HepG2 (cell line): Measurements from ENCODE around the gene DUS1L. TPM values are rescaled to one million over a fixed set of nuclear protein-coding genes. Genes with fewer than 3 reads are reported as not detected.
A peak's percentile ranks its signal among the peaks of the same experiment; 100 is the strongest.

ENCODE experiments used
- BRD4 ChIP-seq: sonication (generic); formaldehyde crosslinking; IDR thresholded peaks from 2 replicates; pipeline ENCODE4 v1.4.0; 2020; ENCODE audit warnings: missing genetic modification reagents
- CAMTA2 ChIP-seq: sonication (generic); formaldehyde crosslinking; IDR thresholded peaks from 2 replicates; pipeline ENCODE4 v1.4.0; 2020; ENCODE audit warnings: mild to moderate bottlenecking, missing genetic modification reagents, borderline replicate concordance
- KAT7 ChIP-seq: IDR thresholded peaks from 2 replicates; pipeline ENCODE4 v1.6.1; 2018; ENCODE audit warnings: borderline replicate concordance, missing compliant biosample characterization
- MYC ChIP-seq: sonication (generic); formaldehyde crosslinking; IDR thresholded peaks from 2 replicates; pipeline ENCODE4 v1.9.0; 2021; ENCODE audit warnings: missing genetic modification reagents, borderline replicate concordance
- POLR2A ChIP-seq, 2 experiments: IDR thresholded peaks; 2 replicates each; pipeline ENCODE4 v1.6.1; 2011; ENCODE audit warnings: low read depth in 2 of 2, low read length in 2 of 2, mild to moderate bottlenecking in 1 of 2, moderate library complexity in 1 of 2; ENCODE audit not compliant: insufficient read depth in 1 of 2
- TBX2 ChIP-seq: sonication (generic); formaldehyde crosslinking; IDR thresholded peaks from 2 replicates; pipeline ENCODE4 v1.5.0; 2020; ENCODE audit warnings: missing genetic modification reagents, mild to moderate bottlenecking, borderline replicate concordance
- THYN1 ChIP-seq: sonication (generic); formaldehyde crosslinking; IDR thresholded peaks from 2 replicates; pipeline ENCODE4 v1.8.1; 2023; ENCODE audit warnings: low read depth, mild to moderate bottlenecking, moderate library complexity, missing genetic modification reagents, borderline replicate concordance
- TP53 ChIP-seq: sonication (generic); formaldehyde crosslinking; conservative IDR thresholded peaks from 2 replicates; pipeline ENCODE4 v1.4.0; 2020; ENCODE audit warnings: missing genetic modification reagents
- ZFP41 ChIP-seq: sonication (generic); formaldehyde crosslinking; IDR thresholded peaks from 2 replicates; pipeline ENCODE4 v1.4.0; 2020; ENCODE audit warnings: mild to moderate bottlenecking, missing genetic modification reagents, borderline replicate concordance
- ZFYVE20 ChIP-seq: sonication (generic); formaldehyde crosslinking; IDR thresholded peaks from 2 replicates; pipeline ENCODE4 v1.8.0; 2023; ENCODE audit warnings: low read depth, mild to moderate bottlenecking, moderate library complexity, missing genetic modification reagents, borderline replicate concordance
- ZNF260 ChIP-seq: sonication (generic); formaldehyde crosslinking; IDR thresholded peaks from 2 replicates; pipeline ENCODE4 v1.4.0; 2020; ENCODE audit warnings: missing genetic modification reagents, low read depth, mild to moderate bottlenecking, borderline replicate concordance
- ZNF33B ChIP-seq: sonication (generic); formaldehyde crosslinking; IDR thresholded peaks from 2 replicates; pipeline ENCODE4 v1.5.1; 2020; ENCODE audit warnings: mild to moderate bottlenecking, missing genetic modification reagents
- ZNF709 ChIP-seq: sonication (generic); formaldehyde crosslinking; IDR thresholded peaks from 2 replicates; pipeline ENCODE4 v1.5.0; 2020; ENCODE audit warnings: mild to moderate bottlenecking, missing genetic modification reagents
- ZNF850 ChIP-seq: sonication (generic); formaldehyde crosslinking; conservative IDR thresholded peaks from 2 replicates; pipeline ENCODE4 v1.9.0; 2021; ENCODE audit warnings: mild to moderate bottlenecking, missing genetic modification reagents
- polyA plus RNA-seq, 8 experiments: library from polyadenylated mRNA; depleted of rRNA in 3 of 8; stranded (reverse) in 7 of 8; unstranded in 1 of 8; fragments of >200 nt; fragmentation: Illumina TruSeq in 4 of 8; extraction: Trizol in 4 of 8; gene quantifications; 2 replicates each; pipeline versions ENCODE4 v1.2.1 to v1.2.3, GENCODE V29; 2011 to 2016; ENCODE audit warnings: low read depth in 4 of 8, missing spikeins in 1 of 8, mixed read lengths in 1 of 8; ENCODE audit not compliant: insufficient read depth in 1 of 8
- total RNA-seq, 5 experiments: library from RNA; depleted of rRNA; stranded (reverse); fragments of >200 nt; fragmentation: Illumina TruSeq; extraction: Trizol; gene quantifications; 2 replicates each; pipeline ENCODE4 v1.2.3, GENCODE V29; 2016; ENCODE audit warnings: low read depth in 1 of 5
- TF ChIP-seq, protein P1 (sequence below): conservative IDR thresholded peaks from 2 replicates; pipeline ENCODE4 v1.6.1; 2018; ENCODE audit warnings: missing genetic modification reagents
- TF ChIP-seq, protein P2 (sequence below), 2 experiments: sonication (generic) in 1 of 2; formaldehyde crosslinking in 1 of 2; IDR thresholded peaks; 2 replicates each; pipeline versions ENCODE4 v1.4.0 to v1.6.1; 2016 to 2020; ENCODE audit warnings: borderline replicate concordance in 1 of 2, low read depth in 1 of 2, mild to moderate bottlenecking in 1 of 2, missing genetic modification reagents in 1 of 2
- TF ChIP-seq, protein P3 (sequence below): sonication (generic); formaldehyde crosslinking; IDR thresholded peaks from 2 replicates; pipeline ENCODE4 v1.5.0; 2020; ENCODE audit warnings: mild to moderate bottlenecking, missing genetic modification reagents
- TF ChIP-seq, protein P4 (sequence below): sonication (generic); formaldehyde crosslinking; IDR thresholded peaks from 2 replicates; pipeline ENCODE4 v1.4.0; 2020; ENCODE audit warnings: missing genetic modification reagents

The DUS1L gene
- total and polyA plus RNA-seq, 2 of the 13 experiments (the other 11 are each of a cell fraction or from before 2014, with no cell fraction given): 81.0 to 109 TPM

DNA sequence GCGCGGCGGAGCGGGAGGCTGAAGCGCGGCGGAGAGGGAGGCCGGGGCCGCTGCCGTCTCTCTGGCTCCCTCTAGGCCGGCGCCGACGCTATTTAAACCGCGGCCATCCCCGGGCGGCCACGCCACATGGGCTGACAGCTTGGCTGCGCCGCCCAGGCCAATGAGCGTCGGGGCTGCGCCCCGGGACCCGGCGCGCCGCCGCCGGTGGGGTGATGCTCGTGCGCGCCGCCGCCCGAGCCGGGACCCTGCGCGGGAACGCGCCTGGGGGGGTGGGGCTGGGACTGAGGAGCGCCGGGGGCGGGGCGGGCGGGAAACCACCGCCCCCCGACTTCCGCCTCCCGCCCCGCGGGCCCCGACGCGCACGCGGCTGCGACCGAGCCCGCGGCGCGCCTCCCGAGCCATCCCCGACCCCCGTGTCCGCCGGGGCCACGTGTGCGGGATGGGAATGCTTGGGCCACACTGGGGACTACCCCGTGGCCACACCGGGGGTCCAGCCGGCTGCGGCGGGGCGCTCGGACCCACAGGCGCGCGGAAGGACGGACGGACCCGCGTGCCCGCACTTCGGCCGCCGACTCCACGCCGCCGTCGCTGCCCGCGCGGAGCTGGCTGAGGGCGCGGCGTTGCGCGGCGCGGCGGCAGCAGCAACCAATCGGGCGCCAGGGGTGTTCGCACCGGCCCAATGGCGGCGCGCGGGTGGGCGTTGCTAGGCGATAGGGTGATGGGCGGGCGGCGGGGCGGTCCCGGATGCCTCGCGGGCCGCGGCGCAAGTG, 32.8 kb upstream of the DUS1L start, which contains the start of gene FASN (continued):
- TF ChIP-seq TP53 (CRISPR knock-in tag): no peak
- TF ChIP-seq BRD4: peak; percentile 31
- TF ChIP-seq TBX2 (CRISPR knock-in tag): peak; percentile 42
- TF ChIP-seq CAMTA2 (CRISPR knock-in tag): 0 out of 2 replicates have a peak, but pooled peaks have one; percentile 53
- TF ChIP-seq, protein P1, sequence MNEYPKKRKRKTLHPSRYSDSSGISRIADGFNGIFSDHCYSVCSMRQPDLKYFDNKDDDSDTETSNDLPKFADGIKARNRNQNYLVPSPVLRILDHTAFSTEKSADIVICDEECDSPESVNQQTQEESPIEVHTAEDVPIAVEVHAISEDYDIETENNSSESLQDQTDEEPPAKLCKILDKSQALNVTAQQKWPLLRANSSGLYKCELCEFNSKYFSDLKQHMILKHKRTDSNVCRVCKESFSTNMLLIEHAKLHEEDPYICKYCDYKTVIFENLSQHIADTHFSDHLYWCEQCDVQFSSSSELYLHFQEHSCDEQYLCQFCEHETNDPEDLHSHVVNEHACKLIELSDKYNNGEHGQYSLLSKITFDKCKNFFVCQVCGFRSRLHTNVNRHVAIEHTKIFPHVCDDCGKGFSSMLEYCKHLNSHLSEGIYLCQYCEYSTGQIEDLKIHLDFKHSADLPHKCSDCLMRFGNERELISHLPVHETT (CRISPR knock-in tag): no peak
- no peak for TF ChIP-seq ZNF260 (CRISPR knock-in tag)
- TF ChIP-seq, protein P2, sequence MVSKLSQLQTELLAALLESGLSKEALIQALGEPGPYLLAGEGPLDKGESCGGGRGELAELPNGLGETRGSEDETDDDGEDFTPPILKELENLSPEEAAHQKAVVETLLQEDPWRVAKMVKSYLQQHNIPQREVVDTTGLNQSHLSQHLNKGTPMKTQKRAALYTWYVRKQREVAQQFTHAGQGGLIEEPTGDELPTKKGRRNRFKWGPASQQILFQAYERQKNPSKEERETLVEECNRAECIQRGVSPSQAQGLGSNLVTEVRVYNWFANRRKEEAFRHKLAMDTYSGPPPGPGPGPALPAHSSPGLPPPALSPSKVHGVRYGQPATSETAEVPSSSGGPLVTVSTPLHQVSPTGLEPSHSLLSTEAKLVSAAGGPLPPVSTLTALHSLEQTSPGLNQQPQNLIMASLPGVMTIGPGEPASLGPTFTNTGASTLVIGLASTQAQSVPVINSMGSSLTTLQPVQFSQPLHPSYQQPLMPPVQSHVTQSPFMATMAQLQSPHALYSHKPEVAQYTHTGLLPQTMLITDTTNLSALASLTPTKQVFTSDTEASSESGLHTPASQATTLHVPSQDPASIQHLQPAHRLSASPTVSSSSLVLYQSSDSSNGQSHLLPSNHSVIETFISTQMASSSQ (IDR thresholded peaks at IDR 0.05; ENCODE audit: low read depth): no peak; the same call in 1 of the 2 replicates
- TF ChIP-seq, protein P2 (CRISPR knock-in tag; IDR thresholded peaks at IDR 0.05; ENCODE audit: borderline replicate concordance): 0 out of 2 replicates have a peak, but pooled peaks have one; percentile 34
- TF ChIP-seq THYN1: no peak
- TF ChIP-seq MYC (CRISPR knock-in tag): peak; percentile 96
- no peak; the same call in 1 of the 2 replicates for TF ChIP-seq KAT7 (CRISPR knock-in tag)
- TF ChIP-seq POLR2A (IDR thresholded peaks at IDR 0.05; ENCODE audit: insufficient read depth in 1 of 2, low read depth in 2 of 2, low read length in 2 of 2): peak in 1 of 2 experiments; percentile 96; a peak in 2 of 4 replicates
- TF ChIP-seq ZNF850 (CRISPR knock-in tag): 0 out of 2 replicates have a peak, but pooled peaks have one; percentile 40
- TF ChIP-seq ZNF33B (CRISPR knock-in tag): peak; percentile 53; the same call in 1 of the 2 replicates
- TF ChIP-seq, protein P3, sequence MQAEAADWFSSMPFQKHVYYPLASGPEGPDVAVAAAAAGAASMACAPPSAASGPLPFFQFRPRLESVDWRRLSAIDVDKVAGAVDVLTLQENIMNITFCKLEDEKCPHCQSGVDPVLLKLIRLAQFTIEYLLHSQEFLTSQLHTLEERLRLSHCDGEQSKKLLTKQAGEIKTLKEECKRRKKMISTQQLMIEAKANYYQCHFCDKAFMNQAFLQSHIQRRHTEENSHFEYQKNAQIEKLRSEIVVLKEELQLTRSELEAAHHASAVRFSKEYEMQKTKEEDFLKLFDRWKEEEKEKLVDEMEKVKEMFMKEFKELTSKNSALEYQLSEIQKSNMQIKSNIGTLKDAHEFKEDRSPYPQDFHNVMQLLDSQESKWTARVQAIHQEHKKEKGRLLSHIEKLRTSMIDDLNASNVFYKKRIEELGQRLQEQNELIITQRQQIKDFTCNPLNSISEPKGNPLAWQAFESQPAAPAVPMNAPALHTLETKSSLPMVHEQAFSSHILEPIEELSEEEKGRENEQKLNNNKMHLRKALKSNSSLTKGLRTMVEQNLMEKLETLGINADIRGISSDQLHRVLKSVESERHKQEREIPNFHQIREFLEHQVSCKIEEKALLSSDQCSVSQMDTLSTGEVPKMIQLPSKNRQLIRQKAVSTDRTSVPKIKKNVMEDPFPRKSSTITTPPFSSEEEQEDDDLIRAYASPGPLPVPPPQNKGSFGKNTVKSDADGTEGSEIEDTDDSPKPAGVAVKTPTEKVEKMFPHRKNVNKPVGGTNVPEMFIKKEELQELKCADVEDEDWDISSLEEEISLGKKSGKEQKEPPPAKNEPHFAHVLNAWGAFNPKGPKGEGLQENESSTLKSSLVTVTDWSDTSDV (CRISPR knock-in tag): no peak; the same call in 1 of the 2 replicates
- TF ChIP-seq, protein P4, sequence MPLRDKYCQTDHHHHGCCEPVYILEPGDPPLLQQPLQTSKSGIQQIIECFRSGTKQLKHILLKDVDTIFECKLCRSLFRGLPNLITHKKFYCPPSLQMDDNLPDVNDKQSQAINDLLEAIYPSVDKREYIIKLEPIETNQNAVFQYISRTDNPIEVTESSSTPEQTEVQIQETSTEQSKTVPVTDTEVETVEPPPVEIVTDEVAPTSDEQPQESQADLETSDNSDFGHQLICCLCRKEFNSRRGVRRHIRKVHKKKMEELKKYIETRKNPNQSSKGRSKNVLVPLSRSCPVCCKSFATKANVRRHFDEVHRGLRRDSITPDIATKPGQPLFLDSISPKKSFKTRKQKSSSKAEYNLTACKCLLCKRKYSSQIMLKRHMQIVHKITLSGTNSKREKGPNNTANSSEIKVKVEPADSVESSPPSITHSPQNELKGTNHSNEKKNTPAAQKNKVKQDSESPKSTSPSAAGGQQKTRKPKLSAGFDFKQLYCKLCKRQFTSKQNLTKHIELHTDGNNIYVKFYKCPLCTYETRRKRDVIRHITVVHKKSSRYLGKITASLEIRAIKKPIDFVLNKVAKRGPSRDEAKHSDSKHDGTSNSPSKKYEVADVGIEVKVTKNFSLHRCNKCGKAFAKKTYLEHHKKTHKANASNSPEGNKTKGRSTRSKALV (CRISPR knock-in tag): no peak
- TF ChIP-seq ZFYVE20 (CRISPR knock-in tag): peak; percentile 91; the same call in 1 of the 2 replicates
- TF ChIP-seq ZNF709 (CRISPR knock-in tag): peak; percentile 29
- no peak for TF ChIP-seq ZFP41 (CRISPR knock-in tag)
